Stimulated activated CD8-positive, alpha-beta memory T cell treated with anti-CD3 and anti-CD28 coated beads, Interleukin-15, amount 100 ng/mL, for 4 hours (primary cell): Measurements from ENCODE around the gene MPPE1.
"Not testable (repeated sequence)": the region's sequence is repeated elsewhere in the genome, so short reads cannot be mapped to it uniquely, and the experiment has no call there.

Experiments
- DNase-seq, 2 donors: peaks; one replicate each; pipeline ENCODE4 v3.0.0-alpha.2; 2020; ENCODE audit warnings: low read depth in 2 of 2

Gene MPPE1

DNA sequence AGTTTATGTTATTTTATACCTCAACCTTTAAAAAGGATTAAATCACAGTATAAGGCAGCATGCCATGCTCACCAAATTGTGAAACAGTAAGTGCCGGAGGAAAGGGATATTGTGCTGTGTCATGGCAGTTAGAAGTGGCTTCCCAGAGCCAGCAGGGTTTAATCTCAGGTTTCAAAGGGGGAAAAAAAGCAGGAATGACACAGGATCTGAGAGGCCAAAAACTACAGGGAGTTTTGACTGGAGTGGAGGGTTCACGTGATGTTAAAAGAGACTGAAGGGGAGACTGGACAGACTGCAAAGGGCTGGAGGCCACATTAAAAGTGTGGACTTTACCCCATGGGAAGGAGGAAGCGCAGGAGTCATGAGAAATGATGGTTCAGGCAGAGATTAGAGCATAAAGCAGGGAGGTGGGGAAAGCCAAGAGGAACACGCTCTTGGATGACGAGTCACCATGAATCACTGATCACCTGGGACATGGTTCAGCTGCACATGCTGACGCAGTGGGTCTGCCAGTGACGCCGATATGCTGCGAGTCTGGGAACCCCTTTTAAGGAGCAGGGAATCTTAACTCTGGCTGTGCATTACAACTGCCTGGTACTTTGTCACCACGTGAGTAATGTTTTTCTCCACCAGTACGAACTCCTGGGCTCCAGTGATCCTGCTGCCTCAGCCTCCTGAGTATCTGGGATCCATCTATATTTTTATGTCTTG, 50.8 kb downstream of the MPPE1 start:
- no peak for DNase-seq

GRCh38 chr18:11854554-11854953, 53.6 kb downstream of the MPPE1 start:
- not testable (repeated sequence) for DNase-seq

- peak; percentile 4 to 12 for DNase-seq
These were observed 56.2 kb downstream of the MPPE1 start for GRCh38 chr18:11851806-11852337.

DNA sequence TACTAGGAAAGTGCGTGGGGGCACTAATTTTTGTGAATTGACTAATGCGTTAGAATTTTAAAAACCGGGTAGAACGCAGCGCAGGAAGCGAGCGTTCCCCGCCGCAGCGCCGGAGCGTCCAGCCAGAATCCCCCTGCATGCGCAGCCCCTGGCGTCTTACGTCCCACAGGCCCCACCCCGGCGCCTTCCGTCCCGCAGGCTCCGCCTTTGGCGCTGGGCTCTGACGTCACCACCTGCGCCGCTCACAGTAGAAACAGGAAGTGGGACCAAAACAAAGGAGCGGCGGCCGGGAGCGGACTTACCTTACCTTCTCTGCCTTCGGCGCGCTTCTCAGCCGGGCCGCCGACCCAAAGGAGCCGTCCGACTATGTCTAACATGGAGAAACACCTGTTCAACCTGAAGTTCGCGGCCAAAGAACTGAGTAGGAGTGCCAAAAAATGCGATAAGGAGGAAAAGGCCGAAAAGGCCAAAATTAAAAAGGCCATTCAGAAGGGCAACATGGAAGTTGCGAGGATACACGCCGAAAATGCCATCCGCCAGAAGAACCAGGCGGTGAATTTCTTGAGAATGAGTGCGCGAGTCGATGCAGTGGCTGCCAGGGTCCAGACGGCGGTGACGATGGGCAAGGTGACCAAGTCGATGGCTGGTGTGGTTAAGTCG, 56.8 kb downstream of the MPPE1 start, which contains the start of gene CHMP1B:
CHMP1B (plus strand) TSS at position 268 of the 660 bp plus-strand sequence; CDS start at position 367, 99 bp downstream.
- DNase-seq, result peak; percentile 92 to 93

GRCh38 chr18:11850821-11851145, 57.3 kb downstream of the MPPE1 start:
- DNase-seq, result no peak

- DNase-seq, result peak; percentile 24 to 35
These were observed 58.1 kb downstream of the MPPE1 start for GRCh38 chr18:11849841-11850634.

DNA sequence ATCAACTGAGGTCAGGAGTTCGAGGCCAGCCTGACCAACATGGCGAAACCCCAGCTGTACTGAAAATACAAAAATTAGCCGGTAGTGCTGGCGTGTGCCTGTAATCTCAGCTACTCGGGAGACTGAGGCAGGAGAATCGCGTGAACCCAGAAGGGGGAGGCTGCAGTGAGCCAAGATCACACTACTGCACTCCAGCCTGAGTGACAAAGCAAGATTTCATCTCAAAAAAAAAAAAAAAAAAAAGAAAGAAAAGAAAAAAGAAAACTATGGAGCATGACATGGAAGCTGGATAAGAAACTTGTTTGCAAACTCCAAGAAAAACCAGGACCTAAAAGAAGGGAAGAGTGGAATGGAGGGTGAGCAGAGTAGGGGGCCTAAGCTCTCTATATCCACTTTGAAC, 58.8 kb downstream of the MPPE1 start:
- DNase-seq, result no peak

- no peak for DNase-seq
These were observed 60.3 kb downstream of the MPPE1 start for GRCh38 chr18:11847811-11848210.

- DNase-seq, result no peak
These were observed 62.5 kb downstream of the MPPE1 start for GRCh38 chr18:11845654-11846053.

GRCh38 chr18:11844436-11844835, 63.7 kb downstream of the MPPE1 start:
- DNase-seq, result no peak

DNA sequence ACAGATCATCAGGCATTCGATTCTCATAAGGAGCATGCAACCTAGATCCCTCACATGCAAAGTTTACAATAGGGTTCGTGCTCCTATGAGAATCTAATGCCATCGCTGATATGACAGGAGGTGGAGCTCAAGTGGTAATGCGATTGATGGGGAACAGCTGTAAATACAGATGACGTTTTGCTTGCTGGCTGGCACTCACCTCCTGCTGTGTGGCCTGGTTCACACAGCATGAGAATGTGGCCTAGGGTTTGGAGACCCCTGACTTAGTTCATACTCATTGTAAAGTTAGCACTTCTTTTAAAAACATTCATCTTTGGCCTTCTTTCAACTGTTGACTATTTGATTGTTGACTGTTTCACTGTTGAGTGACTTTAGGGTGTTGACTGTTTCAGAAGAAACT, 65.6 kb downstream of the MPPE1 start:
- no peak for DNase-seq

GRCh38 chr18:11840493-11840892, 67.6 kb downstream of the MPPE1 start:
- no peak for DNase-seq

DNA sequence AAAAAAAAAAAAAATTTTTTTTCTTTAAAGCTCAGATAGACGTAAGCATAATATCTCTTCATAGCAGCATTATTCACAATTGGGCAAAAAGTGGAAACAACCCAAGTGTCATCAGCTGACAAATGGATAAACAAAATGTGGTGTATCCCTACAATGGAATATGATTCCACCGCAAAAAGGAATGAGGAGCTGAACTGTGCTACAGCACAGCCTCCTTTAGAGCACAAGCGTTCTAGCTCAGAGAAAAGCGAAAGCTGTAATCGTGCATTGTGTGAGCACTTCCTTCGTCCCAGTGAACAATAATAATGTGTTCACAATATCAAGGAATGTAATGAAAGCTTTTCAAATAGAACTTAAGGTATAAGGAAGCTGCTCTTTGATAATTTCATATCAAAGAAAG, 68.6 kb downstream of the MPPE1 start:
- DNase-seq, result no peak

DNA sequence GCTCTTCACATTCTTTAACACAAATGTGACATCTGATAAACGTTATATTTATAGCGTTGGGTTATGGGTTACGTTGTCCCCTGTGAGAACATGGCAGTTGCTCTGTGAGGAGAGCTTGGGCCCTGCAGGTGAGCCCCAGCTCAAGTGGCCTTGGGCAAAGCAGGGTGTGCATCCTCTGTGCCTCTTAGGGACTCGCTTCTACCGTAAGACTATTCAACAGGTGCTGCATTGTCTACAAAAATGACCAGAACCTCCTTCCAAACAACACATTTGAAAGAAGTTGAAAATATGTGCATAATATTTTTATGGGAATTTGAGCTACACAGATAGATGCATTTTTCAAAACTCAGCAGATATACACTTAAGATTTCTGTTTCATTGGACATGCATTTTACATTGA, 73.3 kb downstream of the MPPE1 start:
- no peak for DNase-seq
